ENCODE measurements around the gene UPK1A.

GRCh38 chr19:35641515-35642151, 24.7 kb upstream of the UPK1A start, which contains the start of gene ETV2:
- no peak for TF ChIP-seq CTCF (IDR thresholded peaks at IDR 0.05)
- TF ChIP-seq POLR2A (IDR thresholded peaks at IDR 0.05), result no peak
- TF ChIP-seq POLR2AphosphoS5 (IDR thresholded peaks at IDR 0.05), result no peak
- TF ChIP-seq EP300 (IDR thresholded peaks at IDR 0.05), result no peak
